GM04504 (cell line): ENCODE results near the gene GOLGA8T.
"Not testable (repeated sequence)": the region's sequence is repeated elsewhere in the genome, so short reads cannot be mapped to it uniquely, and the experiment has no call there.

ENCODE experiments used
- DNase-seq: peaks from one replicate; pipeline ENCODE4 v3.0.0-alpha.2; 2012; ENCODE audit warnings: low read depth

The GOLGA8T gene, protein sequence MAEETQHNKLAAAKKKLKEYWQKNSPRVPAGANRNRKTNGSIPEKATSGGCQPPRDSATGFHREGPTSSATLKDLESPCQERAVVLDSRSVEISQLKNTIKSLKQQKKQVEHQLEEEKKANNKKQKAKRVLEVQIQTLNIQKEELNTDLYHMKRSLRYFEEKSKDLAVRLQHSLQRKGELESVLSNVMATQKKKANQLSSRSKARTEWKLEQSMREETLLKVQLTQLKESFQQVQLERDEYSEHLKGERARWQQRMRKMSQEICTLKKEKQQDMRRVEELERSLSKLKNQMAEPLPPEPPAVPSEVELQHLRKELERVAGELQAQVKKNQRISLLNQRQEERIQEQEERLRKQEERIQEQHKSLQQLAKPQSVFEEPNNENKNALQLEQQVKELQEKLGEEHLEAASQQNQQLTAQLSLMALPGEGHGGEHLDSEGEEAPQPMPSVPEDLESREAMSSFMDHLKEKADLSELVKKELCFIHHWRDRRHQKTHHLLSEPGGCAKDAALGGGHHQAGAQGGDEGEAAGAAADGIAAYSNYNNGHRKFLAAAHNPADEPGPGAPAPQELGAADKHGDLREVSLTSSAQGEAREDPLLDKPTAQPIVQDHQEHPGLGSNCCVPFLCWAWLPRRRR

DNA sequence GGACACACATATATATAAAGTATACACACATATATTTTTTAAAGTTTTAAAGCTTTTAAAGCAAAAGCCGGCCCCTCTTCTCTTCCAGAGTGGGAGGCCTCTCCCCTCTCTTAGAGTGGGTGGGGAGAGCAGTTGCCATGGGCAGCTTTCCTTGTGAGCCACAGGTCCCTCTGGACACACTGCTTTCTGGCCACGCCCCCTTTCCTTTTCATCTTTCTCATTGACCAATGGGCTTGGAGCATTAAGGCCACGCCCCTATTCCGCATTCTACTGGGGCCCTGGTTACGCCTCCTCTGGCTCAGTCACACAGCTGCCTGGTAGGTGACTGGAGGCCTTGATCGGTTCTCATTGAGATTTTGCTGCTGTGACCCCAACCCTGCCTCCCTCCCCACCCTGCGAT, at the start of gene GOLGA8T:
GOLGA8T (plus strand) TSS at position 301 of the 400 bp plus-strand sequence; CDS start at position 399, 98 bp downstream.
- DNase-seq: not testable (repeated sequence)

DNA sequence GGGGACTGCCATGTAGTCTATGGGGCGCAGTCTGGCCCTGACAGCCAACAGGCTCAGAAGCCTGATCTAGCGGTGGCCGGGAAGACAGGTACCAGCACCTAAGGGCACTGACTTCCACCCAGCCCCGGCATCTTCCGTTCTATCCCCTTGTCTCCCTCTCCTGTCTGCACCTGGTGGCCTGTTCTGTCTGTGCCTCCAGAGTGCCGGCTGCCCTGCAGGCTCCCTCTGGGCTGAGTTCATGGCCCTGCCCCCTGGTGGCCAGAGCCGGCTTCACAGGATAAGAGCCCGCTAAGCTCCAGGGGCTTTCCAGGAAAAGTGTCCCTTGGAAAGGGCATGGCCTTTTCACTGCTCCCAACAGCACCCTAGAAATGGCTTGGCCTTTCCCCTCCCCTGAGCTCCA, 37.0 kb upstream of the GOLGA8T start:
- not testable (repeated sequence) for DNase-seq

DNA sequence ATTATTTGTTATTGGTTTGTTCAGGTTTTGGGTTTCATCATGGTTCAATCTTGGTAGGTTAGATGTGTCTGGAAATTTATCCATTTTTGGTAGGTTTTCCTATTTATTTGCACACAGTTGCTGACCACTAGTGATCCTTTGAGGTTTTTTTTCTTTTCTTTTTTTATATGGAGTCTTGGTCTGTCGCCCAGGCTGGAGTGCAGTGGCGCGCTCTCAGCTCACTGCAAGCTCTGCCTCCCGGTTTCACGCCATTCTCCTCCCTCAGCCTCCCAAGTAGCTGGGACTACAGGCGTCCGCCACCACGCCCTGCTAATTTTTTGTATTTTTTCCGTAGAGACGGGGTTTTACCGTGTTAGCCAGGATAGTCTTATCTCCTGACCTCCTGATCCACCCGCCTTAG, 32.0 kb upstream of the GOLGA8T start:
- not testable (repeated sequence) for DNase-seq

DNA sequence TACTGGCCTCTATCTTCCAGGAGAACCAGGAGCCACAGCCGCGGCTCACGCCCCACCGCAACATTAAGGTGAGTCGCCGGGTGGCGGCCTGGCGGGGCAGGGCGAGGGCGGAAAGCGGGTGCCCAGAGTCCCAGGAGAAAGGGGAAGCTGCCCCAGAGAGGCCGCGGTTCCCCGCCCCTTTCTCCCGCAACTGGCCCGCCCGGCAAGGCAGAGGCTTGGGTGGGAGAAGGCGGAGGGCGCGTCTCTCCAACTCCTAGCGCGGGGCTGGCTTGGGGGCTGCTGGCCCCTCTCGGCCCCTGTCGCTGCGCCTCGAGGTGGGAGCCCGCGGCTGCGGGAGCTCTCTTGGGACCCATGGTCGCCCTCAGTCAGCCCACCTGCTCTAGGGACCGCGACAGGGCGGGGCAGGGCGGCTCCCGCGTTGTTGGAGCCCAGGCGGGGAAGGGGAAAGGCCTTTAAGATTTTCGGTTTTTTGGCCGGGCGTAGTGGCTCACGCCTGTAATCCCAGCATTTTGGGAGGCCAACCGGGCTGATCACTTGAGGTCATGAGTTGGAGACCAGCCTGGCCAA, 30.8 kb upstream of the GOLGA8T start:
- not testable (repeated sequence) for DNase-seq

DNA sequence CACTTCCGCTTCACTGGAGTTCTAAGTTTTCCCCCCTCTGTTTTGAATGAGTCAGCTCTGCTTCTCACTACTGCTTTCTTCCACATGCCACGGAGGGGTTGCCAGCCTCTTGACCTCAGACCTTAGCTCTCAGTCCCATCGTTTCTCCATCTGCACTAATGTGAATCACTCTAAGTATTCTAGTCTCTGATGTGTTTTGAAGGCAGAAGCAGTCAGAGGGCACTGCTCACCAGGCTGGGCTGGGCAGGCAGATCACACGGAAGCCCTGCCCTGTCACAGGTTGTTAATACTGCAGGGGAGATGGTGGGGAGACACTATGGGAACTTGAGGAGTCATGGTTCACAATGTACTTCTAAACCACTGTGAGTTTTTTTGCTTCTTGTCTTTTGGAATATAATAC, 24.3 kb upstream of the GOLGA8T start:
- not testable (repeated sequence) for DNase-seq

DNA sequence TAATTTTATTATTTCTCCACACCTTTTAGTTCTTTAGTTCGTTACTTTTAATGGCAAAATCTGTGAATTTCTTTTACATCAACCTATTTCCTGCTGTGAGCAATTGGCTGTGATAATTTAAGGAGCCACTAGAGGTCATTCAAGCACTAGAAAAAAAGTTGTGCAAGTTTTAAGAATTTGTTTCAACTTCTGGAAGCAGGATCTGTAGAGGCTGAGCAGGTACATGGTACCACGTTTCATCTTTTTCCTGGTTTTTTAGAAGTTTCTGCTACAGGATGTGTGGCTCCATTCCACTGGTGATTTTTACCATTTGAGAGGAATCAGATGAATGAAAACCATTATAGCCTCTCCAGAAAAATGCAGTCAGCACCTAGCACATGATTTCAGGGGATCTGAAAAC, 4.8 kb upstream of the GOLGA8T start:
- not testable (repeated sequence) for DNase-seq

DNA sequence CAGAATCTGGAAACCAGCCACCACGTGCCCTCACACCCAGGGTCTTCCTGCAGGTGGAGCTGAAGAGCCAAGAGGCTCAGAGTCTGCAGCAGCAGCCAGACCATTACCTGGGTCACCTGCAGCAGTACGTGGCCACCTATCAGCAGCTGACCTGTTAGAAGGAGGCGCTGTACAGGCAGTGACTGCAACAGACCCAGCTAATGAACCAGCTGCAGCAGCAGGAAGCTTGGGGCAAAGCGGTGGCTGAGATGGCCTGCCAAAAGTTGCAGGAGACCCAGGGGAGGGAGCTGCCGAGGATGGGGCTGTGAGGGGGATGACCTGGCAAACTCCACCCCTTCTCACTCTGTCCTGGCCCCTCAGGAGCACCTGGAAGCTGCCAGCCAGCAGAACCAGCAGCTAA, 8.4 kb downstream of the GOLGA8T start:
- not testable (repeated sequence) for DNase-seq

DNA sequence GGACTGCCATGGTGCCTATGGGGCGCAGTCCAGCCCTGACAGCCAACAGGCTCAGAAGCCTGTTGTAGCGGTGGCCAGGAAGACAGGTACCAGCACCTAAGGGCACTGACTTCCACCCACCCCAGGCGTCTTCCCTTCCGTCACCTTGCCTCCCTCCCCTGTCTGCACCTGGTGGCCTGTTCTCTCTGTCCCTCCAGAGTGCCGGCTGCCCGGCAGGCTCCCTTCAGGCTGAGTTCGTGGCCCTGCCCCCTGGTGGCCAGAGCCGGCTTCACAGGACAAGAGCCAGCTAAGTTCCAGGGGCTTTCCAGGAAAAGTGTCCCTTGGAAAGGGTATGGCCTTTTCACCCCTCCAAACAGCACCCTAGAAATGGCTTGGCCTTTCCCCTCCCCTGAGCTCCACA, 15.0 kb downstream of the GOLGA8T start:
- DNase-seq: not testable (repeated sequence)

DNA sequence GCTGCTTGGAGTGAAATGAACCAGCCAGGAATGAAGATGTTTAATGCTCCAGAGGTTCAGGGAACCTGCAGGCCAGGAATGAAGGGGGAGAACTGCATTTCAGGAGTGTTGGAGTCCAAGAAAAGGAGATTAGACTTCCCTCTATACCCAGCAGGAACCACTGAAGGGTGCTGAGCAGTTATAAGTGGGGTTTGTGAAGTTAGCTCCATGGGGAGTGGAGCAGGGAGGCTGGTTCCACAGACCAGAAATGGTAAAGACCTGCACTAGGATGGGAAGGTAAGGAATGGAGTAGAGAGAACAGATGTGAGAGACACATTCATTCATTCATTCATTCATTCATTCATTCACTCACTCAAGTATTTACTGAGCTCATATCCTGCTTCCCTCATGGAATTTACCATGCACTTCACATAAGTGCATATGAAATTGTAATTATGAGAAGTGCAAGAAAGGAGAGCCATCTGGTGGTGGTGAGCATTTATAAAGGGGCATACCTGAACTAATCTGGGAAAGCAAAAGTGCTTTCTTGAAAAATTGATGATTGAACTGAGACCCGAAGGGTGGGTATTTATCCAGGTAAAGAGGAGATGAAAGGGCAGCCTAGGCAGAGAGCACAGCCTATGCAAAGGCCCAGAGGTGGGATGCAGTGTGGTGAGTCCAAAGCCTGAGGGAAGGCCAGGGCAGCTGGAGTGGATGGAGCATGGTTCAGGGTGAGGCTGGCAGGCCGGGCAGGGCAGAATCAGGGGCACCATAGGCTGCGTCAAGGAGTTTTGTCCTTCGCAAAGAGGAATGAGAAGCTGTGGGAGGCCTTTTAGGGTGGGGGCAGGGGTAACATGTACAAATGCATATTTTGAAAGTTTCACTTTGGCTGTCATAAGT, 27.9 kb downstream of the GOLGA8T start:
- not testable (repeated sequence) for DNase-seq

DNA sequence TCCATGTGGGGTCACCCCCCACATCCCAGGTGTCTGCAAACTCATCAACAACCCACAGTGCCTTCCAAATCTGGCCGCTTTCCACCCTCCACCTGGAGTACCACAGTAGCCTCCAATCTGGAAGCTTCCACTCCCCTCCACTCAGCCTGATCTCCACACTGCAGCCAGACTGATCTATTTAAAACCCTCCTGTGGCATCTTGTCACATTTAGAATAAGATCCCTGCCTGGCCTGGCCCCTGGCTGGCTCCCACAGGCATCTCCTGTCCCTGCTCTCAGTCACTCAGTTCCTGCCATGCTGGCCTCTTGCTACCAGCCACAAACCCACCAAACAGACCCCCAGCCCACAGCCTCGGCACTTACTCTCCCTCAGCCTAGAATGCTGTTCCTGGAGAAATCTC, 28.9 kb downstream of the GOLGA8T start:
- DNase-seq: not testable (repeated sequence)

DNA sequence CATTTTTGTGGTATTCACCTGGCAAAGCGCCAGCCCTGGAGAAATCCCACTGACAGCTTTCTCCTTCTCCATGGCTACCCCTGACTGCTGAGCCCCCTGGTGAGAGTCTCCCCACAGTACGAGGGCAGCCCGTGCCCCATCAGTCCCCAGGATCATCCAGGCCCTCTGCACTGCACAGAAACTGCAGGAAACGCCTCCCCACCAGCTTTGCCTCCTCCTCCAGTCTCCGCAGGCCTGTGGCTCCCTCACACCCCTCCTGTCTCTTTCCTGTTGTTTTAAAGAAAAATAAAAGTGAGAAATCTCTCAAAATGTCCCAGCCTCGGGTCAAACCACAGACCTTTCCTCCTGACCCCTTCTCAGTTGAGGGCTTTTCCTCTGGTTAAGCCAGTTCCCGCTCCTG, 29.4 kb downstream of the GOLGA8T start:
- not testable (repeated sequence) for DNase-seq

DNA sequence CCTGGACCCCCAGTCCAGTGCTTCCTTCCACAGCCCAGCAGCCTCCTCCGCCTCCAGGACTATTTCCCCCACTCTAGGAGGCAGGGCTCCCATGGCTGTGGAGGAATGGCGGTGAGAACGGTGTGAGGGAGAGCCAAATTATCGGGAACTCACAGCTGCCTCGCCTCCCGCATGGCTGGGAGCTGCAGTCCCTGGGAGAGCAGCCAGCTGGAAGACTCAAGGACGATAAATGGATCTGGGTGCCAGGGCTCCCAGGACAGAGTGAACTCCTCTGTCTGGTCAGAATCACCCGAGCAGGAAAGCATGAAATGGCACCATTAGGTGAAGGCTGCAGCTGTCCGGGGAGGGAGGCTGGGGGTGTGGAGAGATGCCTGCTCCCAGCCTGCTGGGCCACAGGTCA, 32.6 kb downstream of the GOLGA8T start:
- DNase-seq: not testable (repeated sequence)

DNA sequence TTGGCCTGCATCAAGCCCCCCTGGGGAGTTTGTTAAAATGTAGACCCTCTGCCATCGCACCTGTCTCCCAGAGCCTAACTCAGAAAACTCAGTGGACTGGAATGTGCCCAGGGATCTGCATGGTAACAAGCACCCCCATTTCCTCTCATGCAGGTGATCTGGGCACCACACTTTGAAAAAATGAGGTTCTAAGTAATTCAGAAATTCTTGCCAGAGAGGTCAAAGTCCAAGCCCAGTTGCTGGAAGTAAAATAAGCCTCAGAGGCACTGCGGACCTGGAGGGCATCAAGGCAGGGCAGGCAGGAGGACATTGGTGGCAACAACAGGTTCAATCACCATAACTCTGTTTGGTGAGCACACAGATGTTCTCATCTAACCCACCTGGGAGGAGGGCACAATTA, 33.0 kb downstream of the GOLGA8T start:
- DNase-seq: not testable (repeated sequence)

DNA sequence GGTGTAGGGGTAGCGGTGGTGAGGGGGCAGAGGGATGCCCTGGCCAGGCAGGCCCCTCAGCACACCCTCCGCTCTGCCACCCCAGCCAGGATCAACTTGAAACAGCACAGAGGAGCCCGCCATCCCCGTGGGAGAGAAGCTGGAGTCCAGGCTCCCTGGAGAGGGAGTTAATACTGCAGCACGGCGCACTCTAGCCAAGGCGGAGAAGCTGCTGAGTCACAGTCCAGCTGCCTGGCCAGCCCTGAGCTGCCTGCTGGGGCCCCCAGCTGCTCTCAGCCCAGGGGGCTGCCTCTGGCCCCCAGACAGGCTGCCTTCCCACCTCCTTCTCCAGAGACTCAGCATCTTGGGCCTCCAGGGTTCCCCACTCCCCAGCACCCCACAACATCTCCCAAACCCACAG, 36.6 kb downstream of the GOLGA8T start:
- DNase-seq: not testable (repeated sequence)

DNA sequence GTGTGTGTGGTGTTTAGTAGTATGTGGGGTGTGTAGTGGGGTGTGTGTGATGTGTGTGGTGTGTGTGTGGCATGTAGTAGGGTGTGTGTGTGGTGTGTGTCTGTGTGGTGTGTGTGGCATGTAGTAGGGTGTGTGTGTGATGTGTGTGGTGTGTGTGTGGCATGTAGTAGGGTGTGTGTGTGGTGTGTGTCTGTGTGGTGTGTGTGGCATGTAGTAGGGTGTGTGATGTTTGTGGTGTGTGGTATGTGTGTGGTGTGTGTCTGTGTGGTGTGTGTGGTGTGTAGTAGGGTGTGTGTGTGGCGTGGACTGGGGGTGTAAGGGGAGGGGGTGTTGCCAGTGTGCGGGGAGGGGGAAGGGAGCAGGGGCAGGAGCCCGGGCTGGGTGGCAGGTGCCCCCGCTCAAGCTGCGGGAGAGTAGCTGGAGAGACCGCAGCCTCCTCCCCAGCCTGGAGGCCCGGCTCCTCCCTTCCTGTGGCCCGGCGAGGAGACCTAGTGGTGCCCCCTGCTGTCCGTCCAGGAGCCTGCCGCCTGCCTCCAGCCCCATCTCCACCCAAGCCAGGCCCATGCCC, 38.3 kb downstream of the GOLGA8T start:
- not testable (repeated sequence) for DNase-seq

DNA sequence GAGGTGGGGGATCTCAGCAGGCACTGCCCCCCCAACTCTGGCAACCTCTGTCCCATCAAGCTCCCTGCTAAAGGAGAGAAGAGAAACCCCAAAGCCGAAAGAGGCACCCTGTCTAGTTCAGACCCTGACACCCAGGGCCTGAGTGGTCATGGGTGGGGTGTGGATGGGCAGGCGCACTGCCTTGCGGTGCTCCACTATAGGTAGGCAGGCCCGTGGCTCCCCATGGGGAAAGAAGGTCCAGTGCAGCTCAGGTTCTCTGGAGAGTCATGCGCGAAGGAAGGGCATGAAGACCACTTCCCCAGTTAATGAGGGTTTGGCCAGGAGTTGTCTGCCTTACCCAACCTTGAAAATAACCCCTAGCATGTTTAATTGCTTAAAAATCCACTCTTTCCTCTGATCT, 40.4 kb downstream of the GOLGA8T start:
- not testable (repeated sequence) for DNase-seq

DNA sequence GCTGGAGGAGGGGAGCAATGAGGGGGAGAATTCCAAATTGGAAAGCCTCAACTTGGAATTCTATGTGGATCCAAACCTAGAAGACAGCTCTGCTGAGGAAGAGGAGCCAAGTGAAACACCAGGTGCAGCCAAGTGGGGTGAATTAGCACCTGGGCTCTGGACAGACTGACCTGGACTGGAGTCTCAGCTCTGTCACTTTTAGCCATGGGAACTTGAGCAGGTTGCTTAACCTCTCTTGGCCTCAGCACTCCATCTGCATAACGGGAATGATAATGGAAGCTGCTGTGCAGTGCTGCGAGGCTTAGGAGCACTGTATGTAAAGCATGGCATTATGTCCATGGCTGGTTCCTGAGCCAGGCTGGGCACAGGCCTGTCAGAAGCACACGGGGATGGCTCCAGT, 41.8 kb downstream of the GOLGA8T start:
- not testable (repeated sequence) for DNase-seq

DNA sequence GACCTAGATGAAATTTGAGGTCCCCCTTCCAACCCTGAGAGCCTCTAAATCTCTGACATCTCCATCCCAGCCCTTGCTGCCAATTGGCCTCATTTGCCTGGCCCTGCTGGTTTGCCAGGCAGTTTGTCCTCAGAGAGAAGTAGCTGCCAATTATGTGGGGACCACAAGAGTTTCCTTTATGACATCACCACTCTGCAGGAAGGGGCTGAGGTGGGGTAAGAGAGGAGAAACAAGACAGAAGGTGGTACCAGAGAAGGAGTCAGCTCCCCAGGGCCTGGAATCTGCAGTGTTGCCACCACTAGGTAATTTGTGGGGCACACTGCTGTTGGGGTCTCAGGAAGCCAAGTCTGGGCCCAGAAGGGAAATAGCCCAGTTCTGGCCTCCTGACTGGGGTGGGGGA, 45.0 kb downstream of the GOLGA8T start:
- not testable (repeated sequence) for DNase-seq

DNA sequence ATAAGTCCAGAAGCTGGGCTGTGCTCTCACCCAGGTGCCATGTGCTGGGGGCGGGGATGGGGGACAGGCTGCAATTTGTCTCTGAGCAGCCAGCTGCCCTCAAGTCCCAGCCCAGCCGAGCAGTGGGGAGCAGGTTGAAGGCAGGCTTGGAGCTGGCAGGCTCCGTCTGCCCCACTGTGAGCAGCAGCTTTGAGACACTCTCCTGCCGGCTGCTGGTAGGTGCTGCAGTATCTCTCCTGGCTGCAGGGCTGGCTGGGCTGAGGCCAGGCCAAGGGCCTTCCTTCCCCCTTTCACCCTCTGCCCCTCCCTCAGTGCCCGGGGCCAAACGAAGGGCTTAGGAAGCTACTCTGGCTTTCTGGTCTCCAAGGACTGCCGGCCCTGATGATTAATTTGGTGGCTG, 50.6 kb downstream of the GOLGA8T start:
- DNase-seq: not testable (repeated sequence)

DNA sequence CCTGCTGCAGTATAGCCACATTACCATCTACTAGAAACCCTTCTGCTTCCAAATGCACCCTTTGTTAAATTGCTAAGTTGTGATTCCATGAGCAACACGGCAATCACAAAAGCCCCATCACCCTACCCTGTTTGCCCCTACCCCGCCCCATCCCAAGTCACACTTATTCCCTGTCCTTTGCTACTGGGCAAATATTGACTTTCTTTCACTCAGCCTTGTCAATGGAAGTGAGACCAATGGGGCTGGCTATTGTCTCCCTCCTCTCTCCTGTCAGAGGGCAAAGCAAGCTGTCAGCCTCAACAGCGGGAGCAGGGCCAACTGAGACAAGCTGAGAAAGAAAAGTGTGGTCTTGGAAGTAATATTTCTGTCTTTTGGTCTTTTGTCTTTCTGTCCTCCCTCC, 52.6 kb downstream of the GOLGA8T start:
- not testable (repeated sequence) for DNase-seq

DNA sequence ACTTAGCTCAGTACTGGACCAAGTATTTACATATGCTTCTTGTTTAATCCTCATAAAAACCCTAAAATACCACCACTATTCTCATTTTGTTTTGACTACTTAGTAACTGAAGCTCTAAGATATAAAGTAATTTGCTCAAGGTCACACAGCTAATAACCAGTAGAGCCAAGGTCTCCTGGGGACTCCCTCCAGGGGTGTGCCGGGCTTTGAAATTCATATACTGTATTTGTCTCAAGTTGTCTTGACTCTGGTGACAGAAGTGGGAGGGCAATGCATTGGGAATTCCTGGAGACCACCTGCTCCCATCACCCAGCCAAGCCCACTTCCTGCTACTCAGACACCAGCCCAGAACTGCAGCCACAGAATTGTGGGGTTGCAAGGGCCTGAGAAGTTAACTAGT, 54.9 kb downstream of the GOLGA8T start:
- not testable (repeated sequence) for DNase-seq

DNA sequence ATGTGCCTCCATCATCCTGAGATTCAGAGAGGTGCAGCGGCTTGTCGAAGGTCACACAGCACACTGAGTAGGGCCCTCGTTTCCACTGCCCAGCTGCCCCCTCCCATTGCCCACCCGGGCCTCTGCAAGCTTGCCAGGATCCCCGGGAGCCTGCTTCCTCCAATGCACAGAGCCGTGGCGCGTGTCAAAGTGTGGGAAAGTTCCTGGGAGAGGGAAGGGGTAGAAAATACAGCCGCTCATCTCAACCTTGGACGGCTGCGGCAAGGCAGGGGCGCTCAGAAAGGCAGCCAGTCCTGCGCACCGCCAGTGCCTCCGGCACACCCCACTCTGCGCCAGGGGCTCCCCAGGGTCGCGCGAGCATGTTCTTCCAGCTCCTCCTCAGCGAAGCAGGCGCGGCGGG, 56.3 kb downstream of the GOLGA8T start:
- not testable (repeated sequence) for DNase-seq
